Fibroblast of lung (primary cell): ENCODE results near the gene IL6R. TPM values are rescaled to one million over a fixed set of nuclear protein-coding genes. Genes with fewer than 3 reads are reported as not detected.
"Not testable (repeated sequence)": the region's sequence is repeated elsewhere in the genome, so short reads cannot be mapped to it uniquely, and the experiment has no call there.

Experiments
- DNase-seq, 2 donors: peaks; one replicate each; pipeline versions ENCODE4 v3.0.0 to v3.0.0-alpha.2; 2010; ENCODE audit warnings: low read depth in 2 of 2
- H2AFZ ChIP-seq: 2 replicates; pipeline ENCODE4 v1.5.1; 2012; ENCODE audit warnings: low read length, control low read depth, inconsistent platforms
- H3K27ac ChIP-seq: 2 replicates; pipeline ENCODE4 v1.5.1; 2011; ENCODE audit warnings: low read length, control low read depth; ENCODE audit not compliant: insufficient read depth
- H3K27me3 ChIP-seq: 2 replicates; pipeline ENCODE4 v1.5.1; 2011; ENCODE audit warnings: mild to moderate bottlenecking, low read length; ENCODE audit not compliant: control insufficient read depth, insufficient read depth
- H3K36me3 ChIP-seq: 2 replicates; pipeline ENCODE4 v1.5.1; 2011; ENCODE audit warnings: low read length; ENCODE audit not compliant: control insufficient read depth, insufficient read depth
- H3K4me1 ChIP-seq: 2 replicates; pipeline ENCODE4 v1.5.1; 2011; ENCODE audit warnings: low read length; ENCODE audit not compliant: control insufficient read depth, insufficient read depth; ENCODE audit errors: extremely low read depth
- H3K4me2 ChIP-seq: 2 replicates; pipeline ENCODE4 v1.5.1; 2011; ENCODE audit warnings: low read length, control low read depth; ENCODE audit not compliant: insufficient read depth; ENCODE audit errors: extremely low read depth
- H3K4me3 ChIP-seq, 4 experiments: fragments of 200-600 bp in 1 of 4; sonication (generic) in 1 of 4; replicated peaks in 1 of 4; 2 replicates each; pipeline ENCODE4 v1.5.1; 2011 to 2016; ENCODE audit warnings: low read length in 4 of 4, low read depth in 3 of 4, mild to moderate bottlenecking in 3 of 4, control low read depth in 2 of 4, inconsistent platforms in 1 of 4, mixed read lengths in 1 of 4; ENCODE audit not compliant: insufficient read depth in 1 of 4; ENCODE audit errors: control extremely low read depth in 1 of 4
- H3K79me2 ChIP-seq: 2 replicates; pipeline ENCODE4 v1.5.1; 2012; ENCODE audit warnings: mild to moderate bottlenecking, low read length, inconsistent platforms; ENCODE audit not compliant: control insufficient read depth, insufficient read depth
- H3K9ac ChIP-seq: 2 replicates; pipeline ENCODE4 v1.5.1; 2011; ENCODE audit warnings: mild to moderate bottlenecking, low read length, control low read depth; ENCODE audit not compliant: insufficient read depth
- H3K9me3 ChIP-seq: 2 replicates; pipeline ENCODE4 v1.5.1; 2012; ENCODE audit warnings: low read depth, low read length; ENCODE audit not compliant: control insufficient read depth, insufficient read depth
- H4K20me1 ChIP-seq: 2 replicates; pipeline ENCODE4 v1.5.1; 2011; ENCODE audit warnings: low read length; ENCODE audit not compliant: control insufficient read depth, insufficient read depth; ENCODE audit errors: extremely low read depth
- EZH2 ChIP-seq: IDR thresholded peaks from 2 replicates; pipeline ENCODE4 v1.5.1; 2012; ENCODE audit warnings: low read length, control low read depth, mild to moderate bottlenecking; ENCODE audit errors: missing control alignments
- polyA plus RNA-seq, 2 donors: library from polyadenylated mRNA; depleted of rRNA in 1 of 2; stranded (reverse) in 1 of 2; unstranded in 1 of 2; fragments of >200 nt; gene quantifications; 2 replicates each; pipeline ENCODE4 v1.2.1, GENCODE V29; 2011 to 2012; ENCODE audit warnings: missing spikeins in 1 of 2
- total RNA-seq: library from RNA; depleted of rRNA; stranded (reverse); fragments of >200 nt; gene quantifications from 2 replicates; pipeline ENCODE4 v1.2.1, GENCODE V29; 2014
- TF ChIP-seq, protein P1 (sequence below), 2 donors: IDR thresholded peaks in 1 of 2; conservative IDR thresholded peaks in 1 of 2; 1 replicate in 1 of 2; 2 replicates in 1 of 2; pipeline ENCODE4 v1.5.1; 2011 to 2012; ENCODE audit warnings: low read length in 2 of 2, control low read depth in 1 of 2, inconsistent platforms in 1 of 2, low read depth in 1 of 2, mild to moderate bottlenecking in 1 of 2

Gene IL6R
- total and polyA plus RNA-seq, 2 donors (not counting 1 experiment from before 2014, with no cell fraction given) = 21.0 to 22.7 TPM

DNA sequence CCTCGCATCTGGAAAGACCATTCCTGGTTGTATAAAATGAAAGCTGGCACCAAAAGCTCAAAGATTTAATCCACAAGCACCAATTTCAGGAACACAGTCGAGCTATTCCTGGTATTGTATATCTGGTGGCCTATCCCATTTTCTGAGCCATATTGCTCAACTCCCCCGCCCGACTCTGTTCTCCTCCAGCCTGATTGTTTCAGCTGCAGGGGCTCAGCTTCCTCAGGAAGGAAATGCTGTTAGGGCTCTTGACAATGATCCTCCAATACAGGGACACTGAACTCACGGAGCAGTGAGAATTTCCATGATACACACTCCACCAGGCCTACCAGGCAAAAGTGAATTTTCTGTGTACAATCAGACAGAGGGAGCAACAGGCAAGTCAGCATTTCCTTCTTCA, 80.0 kb downstream of the IL6R start:
- Histone ChIP-seq H3K4me1 (no peaks in the 10 kb centered on the region), H3K9me3 (no peaks in the 10 kb centered on the region), H3K27me3 (peaks cover 10% of the 10 kb centered on the region), H3K4me2 (no peak overlapping the region), H3K36me3 (no peaks in the 10 kb centered on the region), H3K9ac (no peak overlapping the region), H3K27ac (no peak overlapping the region), H2AFZ (no peak overlapping the region), H3K79me2 (no peaks in the 10 kb centered on the region), H4K20me1 (no peaks in the 10 kb centered on the region), H3K4me3 (no peak overlapping the region)
- no peak for TF ChIP-seq EZH2
- no peak for DNase-seq

DNA sequence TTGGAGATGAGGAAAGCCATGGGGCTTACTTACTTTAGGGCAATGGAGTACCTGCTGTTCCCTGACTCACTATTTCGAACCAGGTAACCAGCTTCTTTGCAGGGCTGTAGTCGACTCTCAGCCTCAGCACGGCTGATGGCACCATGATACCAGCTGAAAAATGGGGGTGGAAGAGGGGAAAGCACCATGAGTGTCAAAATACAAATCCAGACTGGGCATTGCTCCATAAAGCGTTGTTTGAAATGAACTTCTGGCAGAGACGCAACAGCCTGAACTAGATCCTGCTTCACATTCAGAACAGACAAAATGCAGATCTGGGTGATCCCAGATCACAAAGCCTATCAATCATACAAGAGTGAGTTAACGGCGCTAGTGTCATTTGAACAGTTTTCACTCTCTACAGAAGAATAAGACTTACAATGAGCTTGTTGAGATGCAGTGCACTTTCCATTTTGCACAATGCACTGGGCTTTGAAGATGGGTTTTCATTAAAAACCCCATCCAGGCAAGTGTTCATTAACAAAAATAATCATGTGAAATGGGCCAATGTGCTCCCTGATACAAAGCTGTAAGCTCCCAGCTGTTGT, 80.9 kb downstream of the IL6R start:
- Histone ChIP-seq H3K9ac (no peak overlapping the region), H3K27ac (no peak overlapping the region), H3K4me2 (no peak overlapping the region), H3K9me3 (no peaks in the 10 kb centered on the region), H3K79me2 (no peaks in the 10 kb centered on the region), H3K4me1 (no peaks in the 10 kb centered on the region), H3K36me3 (no peaks in the 10 kb centered on the region), H3K4me3 (no peak overlapping the region), H3K27me3 (peaks cover 15% of the 10 kb centered on the region), H2AFZ (no peak overlapping the region), H4K20me1 (no peaks in the 10 kb centered on the region)
- DNase-seq = no peak
- TF ChIP-seq, protein P1, sequence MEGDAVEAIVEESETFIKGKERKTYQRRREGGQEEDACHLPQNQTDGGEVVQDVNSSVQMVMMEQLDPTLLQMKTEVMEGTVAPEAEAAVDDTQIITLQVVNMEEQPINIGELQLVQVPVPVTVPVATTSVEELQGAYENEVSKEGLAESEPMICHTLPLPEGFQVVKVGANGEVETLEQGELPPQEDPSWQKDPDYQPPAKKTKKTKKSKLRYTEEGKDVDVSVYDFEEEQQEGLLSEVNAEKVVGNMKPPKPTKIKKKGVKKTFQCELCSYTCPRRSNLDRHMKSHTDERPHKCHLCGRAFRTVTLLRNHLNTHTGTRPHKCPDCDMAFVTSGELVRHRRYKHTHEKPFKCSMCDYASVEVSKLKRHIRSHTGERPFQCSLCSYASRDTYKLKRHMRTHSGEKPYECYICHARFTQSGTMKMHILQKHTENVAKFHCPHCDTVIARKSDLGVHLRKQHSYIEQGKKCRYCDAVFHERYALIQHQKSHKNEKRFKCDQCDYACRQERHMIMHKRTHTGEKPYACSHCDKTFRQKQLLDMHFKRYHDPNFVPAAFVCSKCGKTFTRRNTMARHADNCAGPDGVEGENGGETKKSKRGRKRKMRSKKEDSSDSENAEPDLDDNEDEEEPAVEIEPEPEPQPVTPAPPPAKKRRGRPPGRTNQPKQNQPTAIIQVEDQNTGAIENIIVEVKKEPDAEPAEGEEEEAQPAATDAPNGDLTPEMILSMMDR (conservative IDR thresholded peaks at IDR 0.05 in 1 of 2, IDR thresholded peaks at IDR 0.05 in 1 of 2; ENCODE audit: low read depth in 1 of 2, low read length in 2 of 2) = no peak
- no peak for TF ChIP-seq EZH2

DNA sequence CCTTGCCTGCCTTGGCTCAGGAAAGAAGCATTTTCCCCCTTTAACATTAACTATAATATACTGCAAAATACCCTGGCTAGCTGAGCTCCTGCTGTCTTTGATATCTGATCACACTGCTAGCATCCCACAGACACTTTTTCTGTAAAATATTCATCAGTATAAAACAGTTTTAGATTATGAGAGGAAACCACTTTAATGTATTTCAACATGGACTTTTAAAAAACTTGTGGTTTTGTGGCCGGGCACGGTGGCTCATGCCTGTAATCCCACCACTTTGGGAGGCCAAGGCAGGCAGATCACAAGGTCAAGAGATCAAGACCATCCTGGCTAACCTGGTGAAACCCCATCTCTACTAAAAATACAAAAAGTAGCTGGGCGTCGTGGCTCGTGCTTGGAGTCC, 81.6 kb downstream of the IL6R start:
- H3K27me3 ChIP-seq = peaks cover 23% of the 10 kb centered on the region
- H3K9ac ChIP-seq, DNase-seq, H4K20me1 ChIP-seq, H2AFZ ChIP-seq, H3K36me3 ChIP-seq, H3K4me3 ChIP-seq, H3K79me2 ChIP-seq, H3K4me1 ChIP-seq, H3K9me3 ChIP-seq, H3K27ac ChIP-seq, H3K4me2 ChIP-seq: not testable (repeated sequence)

DNA sequence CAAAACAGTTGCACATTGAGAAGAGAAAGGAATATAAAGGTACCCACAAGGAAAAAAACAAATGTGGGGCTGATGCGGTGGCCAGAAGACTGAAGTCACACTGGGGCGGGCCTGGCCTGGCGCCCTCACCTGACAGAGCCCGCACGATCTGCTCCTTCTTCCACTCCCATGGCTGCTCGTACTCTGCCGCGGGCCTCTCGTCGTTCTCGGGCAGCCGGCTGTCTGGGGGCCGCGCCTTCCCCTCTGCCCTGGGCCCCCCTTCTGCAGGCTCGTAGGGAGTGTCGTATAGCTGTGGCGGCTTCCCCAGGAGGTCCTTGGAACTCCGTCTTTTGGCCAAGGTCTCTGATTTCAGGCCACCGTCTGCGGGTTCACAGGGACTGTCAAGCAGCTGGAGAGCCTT, 83.8 kb downstream of the IL6R start:
- H4K20me1 ChIP-seq = no peaks in the 10 kb centered on the region
- H3K4me3 ChIP-seq = no peak overlapping the region
- H3K27ac ChIP-seq = no peak overlapping the region
- H2AFZ ChIP-seq = no peak overlapping the region
- H3K36me3 ChIP-seq = no peaks in the 10 kb centered on the region
- no peak overlapping the region for H3K9ac ChIP-seq
- H3K4me2 ChIP-seq = no peak overlapping the region
- H3K9me3 ChIP-seq = no peaks in the 10 kb centered on the region
- H3K27me3 ChIP-seq = peaks cover 28% of the 10 kb centered on the region
- no peak for TF ChIP-seq EZH2
- TF ChIP-seq, protein P1 (conservative IDR thresholded peaks at IDR 0.05 in 1 of 2, IDR thresholded peaks at IDR 0.05 in 1 of 2; ENCODE audit: low read depth in 1 of 2, low read length in 2 of 2) = no peak
- DNase-seq = no peak
- no peaks in the 10 kb centered on the region for H3K79me2 ChIP-seq
- H3K4me1 ChIP-seq = no peaks in the 10 kb centered on the region
